ENCODE results near the gene KIRREL2. TPM values are rescaled to one million over a fixed set of nuclear protein-coding genes. Genes with fewer than 3 reads are reported as not detected.

Gene KIRREL2
- polyA plus RNA-seq, 3 donors, result not detected

GRCh38 chr19:35816846-35817245, 39.9 kb upstream of the KIRREL2 start:
- Mint-ChIP-seq H3K9me3 (peaks cover 0 to 3% (median 0%) of the 10 kb centered on the region in 7 donors), H3K27ac (no peak overlapping the region), H3K4me1 (no peaks in the 10 kb centered on the region), H3K36me3 (no peaks in the 10 kb centered on the region), H3K4me3 (no peak overlapping the region), H3K27me3 (ENCODE audit: low read depth in 3 of 3) (peaks cover 3 to 11% (median 10%) of the 10 kb centered on the region in 3 donors)
- Histone ChIP-seq H2AFZ (ENCODE audit: insufficient read depth, low read depth, low read length, poor library complexity, severe bottlenecking) (no peak overlapping the region), H3K4me1 (ENCODE audit: control insufficient read depth in 1 of 2, insufficient read depth in 2 of 2, low read length in 2 of 2) (no peaks in the 10 kb centered on the region), H3K9ac (ENCODE audit: insufficient read depth, low read length, poor library complexity, severe bottlenecking) (no peak overlapping the region), H3K36me3 (replicated peaks in 1 of 2; ENCODE audit: control insufficient read depth in 1 of 2, insufficient read depth in 2 of 2, low read length in 2 of 2) (no peaks in the 10 kb centered on the region), H4K20me1 (ENCODE audit: insufficient read depth, low read length) (no peaks in the 10 kb centered on the region), H3K4me2 (replicated peaks; ENCODE audit: extremely low read depth, low read length, poor library complexity, severe bottlenecking) (no peak overlapping the region), H3K27ac (ENCODE audit: low read depth in 1 of 2, low read length in 2 of 2) (no peak overlapping the region), H3K9me3 (replicated peaks in 1 of 2; ENCODE audit: control insufficient read depth in 1 of 2, insufficient read depth in 1 of 2, low read length in 2 of 2) (no peaks in the 10 kb centered on the region), H3K79me2 (ENCODE audit: insufficient read depth, low read length) (no peaks in the 10 kb centered on the region), H3K4me3 (replicated peaks in 1 of 3; ENCODE audit: low read depth in 2 of 3, low read length in 3 of 3) (no peak overlapping the region), H3K27me3 (ENCODE audit: control insufficient read depth in 2 of 2, insufficient read depth in 2 of 2, low read length in 2 of 2) (peaks cover 0 to 3% of the 10 kb centered on the region in 2 donors)
- WGBS (ENCODE audit: insufficient coverage), result 89% methylated on average over 7 of the region's 9 CpGs
- intact Hi-C loops (cut with micrococcal nuclease), result no loop called here
- no peak for DNase-seq
- TF ChIP-seq, protein P1, sequence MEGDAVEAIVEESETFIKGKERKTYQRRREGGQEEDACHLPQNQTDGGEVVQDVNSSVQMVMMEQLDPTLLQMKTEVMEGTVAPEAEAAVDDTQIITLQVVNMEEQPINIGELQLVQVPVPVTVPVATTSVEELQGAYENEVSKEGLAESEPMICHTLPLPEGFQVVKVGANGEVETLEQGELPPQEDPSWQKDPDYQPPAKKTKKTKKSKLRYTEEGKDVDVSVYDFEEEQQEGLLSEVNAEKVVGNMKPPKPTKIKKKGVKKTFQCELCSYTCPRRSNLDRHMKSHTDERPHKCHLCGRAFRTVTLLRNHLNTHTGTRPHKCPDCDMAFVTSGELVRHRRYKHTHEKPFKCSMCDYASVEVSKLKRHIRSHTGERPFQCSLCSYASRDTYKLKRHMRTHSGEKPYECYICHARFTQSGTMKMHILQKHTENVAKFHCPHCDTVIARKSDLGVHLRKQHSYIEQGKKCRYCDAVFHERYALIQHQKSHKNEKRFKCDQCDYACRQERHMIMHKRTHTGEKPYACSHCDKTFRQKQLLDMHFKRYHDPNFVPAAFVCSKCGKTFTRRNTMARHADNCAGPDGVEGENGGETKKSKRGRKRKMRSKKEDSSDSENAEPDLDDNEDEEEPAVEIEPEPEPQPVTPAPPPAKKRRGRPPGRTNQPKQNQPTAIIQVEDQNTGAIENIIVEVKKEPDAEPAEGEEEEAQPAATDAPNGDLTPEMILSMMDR (IDR thresholded peaks at IDR 0.05), result no peak

- Histone ChIP-seq H3K27me3 (ENCODE audit: control insufficient read depth in 2 of 2, insufficient read depth in 2 of 2, low read length in 2 of 2) (peaks cover 0 to 3% of the 10 kb centered on the region in 2 donors), H3K79me2 (ENCODE audit: insufficient read depth, low read length) (no peaks in the 10 kb centered on the region), H3K9ac (ENCODE audit: insufficient read depth, low read length, poor library complexity, severe bottlenecking) (no peak overlapping the region), H3K4me2 (replicated peaks; ENCODE audit: extremely low read depth, low read length, poor library complexity, severe bottlenecking) (no peak overlapping the region), H2AFZ (ENCODE audit: insufficient read depth, low read depth, low read length, poor library complexity, severe bottlenecking) (no peak overlapping the region), H3K4me1 (ENCODE audit: control insufficient read depth in 1 of 2, insufficient read depth in 2 of 2, low read length in 2 of 2) (no peaks in the 10 kb centered on the region), H3K9me3 (replicated peaks in 1 of 2; ENCODE audit: control insufficient read depth in 1 of 2, insufficient read depth in 1 of 2, low read length in 2 of 2) (no peaks in the 10 kb centered on the region), H3K4me3 (replicated peaks in 1 of 3; ENCODE audit: low read depth in 2 of 3, low read length in 3 of 3) (no peak overlapping the region), H4K20me1 (ENCODE audit: insufficient read depth, low read length) (no peaks in the 10 kb centered on the region), H3K36me3 (replicated peaks in 1 of 2; ENCODE audit: control insufficient read depth in 1 of 2, insufficient read depth in 2 of 2, low read length in 2 of 2) (no peaks in the 10 kb centered on the region), H3K27ac (ENCODE audit: low read depth in 1 of 2, low read length in 2 of 2) (no peak overlapping the region)
- intact Hi-C loops (cut with micrococcal nuclease), result no loop called here
- 41% methylated on average over 2 of the region's 3 CpGs for WGBS (ENCODE audit: insufficient coverage)
- H3K9me3 Mint-ChIP-seq, result peaks cover 0 to 3% (median 0%) of the 10 kb centered on the region in 7 donors
- H3K27me3 Mint-ChIP-seq (ENCODE audit: low read depth in 3 of 3), result peaks cover 1 to 10% (median 9%) of the 10 kb centered on the region in 3 donors
- no peak overlapping the region for H3K4me3 Mint-ChIP-seq
- no peak overlapping the region for H3K27ac Mint-ChIP-seq
- DNase-seq, result no peak
- no peaks in the 10 kb centered on the region for H3K36me3 Mint-ChIP-seq
- H3K4me1 Mint-ChIP-seq, result no peaks in the 10 kb centered on the region
- TF ChIP-seq, protein P1 (IDR thresholded peaks at IDR 0.05), result no peak
Measured at GRCh38 chr19:35818445-35818844, 38.3 kb upstream of the KIRREL2 start.

Data from CD14-positive monocyte (primary cell).